A673 (cell line): Measurements from ENCODE around the gene RFTN1. TPM values are rescaled to one million over a fixed set of nuclear protein-coding genes. Genes with fewer than 3 reads are reported as not detected.

Source experiments
- Bru-seq: library from RNA; stranded (reverse); fragments of 400-500 nt; gene quantifications from one replicate; lab custom pipeline; 2021; lab: Mats Ljungman, UMichigan
- BruChase-seq, 2 experiments: library from RNA; stranded (reverse); fragments of 400-500 nt; gene quantifications; one replicate each; lab custom pipeline; 2021; lab: Mats Ljungman, UMichigan
- BruUV-seq: library from RNA; stranded (reverse); fragments of 400-500 nt; replicated peaks from 2 replicates; lab custom pipeline; 2021; lab: Mats Ljungman, UMichigan
- CTCF ChIA-PET: fragments of 300-600 bp; sonication (Branson Sonifier 250); formaldehyde crosslinking; loops from one replicate; lab custom pipeline; 2022; ENCODE audit warnings: antibody characterized with exemption; lab: Charles Lee
- POLR2A ChIA-PET: fragments of 300-600 bp; sonication (Branson Sonifier 250); formaldehyde crosslinking; loops from one replicate; lab custom pipeline; 2022; ENCODE audit warnings: antibody characterized with exemption; ENCODE audit not compliant: low non-redundant PET; lab: Charles Lee
- DNase-seq: peaks from one replicate; pipeline ENCODE4 v3.0.0-alpha.2; 2015; ENCODE audit warnings: low spot score
- H3K27ac ChIP-seq: fragments of 200-600 bp; sonication (generic); 2 replicates; pipeline ENCODE4 v1.5.1; 2016; ENCODE audit warnings: mixed run types, low read depth, mild to moderate bottlenecking, mixed read lengths, antibody characterized with exemption, low read length; ENCODE audit not compliant: poor library complexity, severe bottlenecking
- H3K27me3 ChIP-seq: fragments of 200-600 bp; sonication (generic); replicated peaks from 2 replicates; pipeline ENCODE4 v1.6.1; 2017; ENCODE audit warnings: mixed run types, low read depth, mild to moderate bottlenecking, mixed read lengths, antibody characterized with exemption, low read length; ENCODE audit not compliant: insufficient read depth, poor library complexity
- H3K36me3 ChIP-seq: fragments of 200-600 bp; sonication (generic); 2 replicates; pipeline ENCODE4 v1.6.1; 2016; ENCODE audit warnings: mixed run types, mild to moderate bottlenecking, mixed read lengths, antibody characterized with exemption, low read length; ENCODE audit not compliant: insufficient read depth, poor library complexity, severe bottlenecking
- H3K4me1 ChIP-seq: fragments of 200-600 bp; sonication (generic); 2 replicates; pipeline ENCODE4 v1.6.1; 2017; ENCODE audit warnings: mixed run types, mild to moderate bottlenecking, mixed read lengths, antibody characterized with exemption, low read length; ENCODE audit not compliant: insufficient read depth, poor library complexity, severe bottlenecking
- H3K4me3 ChIP-seq: fragments of 200-600 bp; sonication (generic); 2 replicates; pipeline ENCODE4 v1.5.1; 2016; ENCODE audit warnings: low read depth, mixed run types, mild to moderate bottlenecking, mixed read lengths, low read length; ENCODE audit not compliant: poor library complexity, severe bottlenecking
- H3K9me3 ChIP-seq: fragments of 200-600 bp; sonication (generic); 2 replicates; pipeline ENCODE4 v1.6.1; 2016; ENCODE audit warnings: mixed run types, low read depth, mild to moderate bottlenecking, mixed read lengths, antibody characterized with exemption, low read length; ENCODE audit not compliant: poor library complexity, severe bottlenecking
- EZH2 ChIP-seq: fragments of 200-600 bp; sonication (generic); IDR thresholded peaks from 2 replicates; pipeline ENCODE4 v1.6.1; 2017; ENCODE audit warnings: borderline replicate concordance, low read depth, mild to moderate bottlenecking, mixed read lengths, antibody characterized with exemption, low read length; ENCODE audit not compliant: poor library complexity, severe bottlenecking
- intact Hi-C: fragments of 100-400 bp; cut with micrococcal nuclease; formaldehyde crosslinking; loops from one replicate; pipeline ENCODE4 v1.10.0; 2022; ENCODE audit not compliant: unreplicated experiment
- long read RNA-seq: library from polyadenylated mRNA; stranded (forward); transcript quantifications from one replicate; pipeline ENCODE4 v2.0.0, GENCODE V29; 2022
- total RNA-seq: library from RNA; stranded (reverse); gene quantifications from 2 replicates; pipeline ENCODE4 v1.2.3, GENCODE V29; 2021
- TF ChIP-seq, protein P1 (sequence below): fragments of 300-800, 200-600 bp; sonication (generic); conservative IDR thresholded peaks from 2 replicates; pipeline ENCODE4 v1.5.1; 2017; ENCODE audit warnings: low read depth, mild to moderate bottlenecking, antibody characterized with exemption, low read length, moderate library complexity, mixed read lengths

RFTN1 gene, protein sequence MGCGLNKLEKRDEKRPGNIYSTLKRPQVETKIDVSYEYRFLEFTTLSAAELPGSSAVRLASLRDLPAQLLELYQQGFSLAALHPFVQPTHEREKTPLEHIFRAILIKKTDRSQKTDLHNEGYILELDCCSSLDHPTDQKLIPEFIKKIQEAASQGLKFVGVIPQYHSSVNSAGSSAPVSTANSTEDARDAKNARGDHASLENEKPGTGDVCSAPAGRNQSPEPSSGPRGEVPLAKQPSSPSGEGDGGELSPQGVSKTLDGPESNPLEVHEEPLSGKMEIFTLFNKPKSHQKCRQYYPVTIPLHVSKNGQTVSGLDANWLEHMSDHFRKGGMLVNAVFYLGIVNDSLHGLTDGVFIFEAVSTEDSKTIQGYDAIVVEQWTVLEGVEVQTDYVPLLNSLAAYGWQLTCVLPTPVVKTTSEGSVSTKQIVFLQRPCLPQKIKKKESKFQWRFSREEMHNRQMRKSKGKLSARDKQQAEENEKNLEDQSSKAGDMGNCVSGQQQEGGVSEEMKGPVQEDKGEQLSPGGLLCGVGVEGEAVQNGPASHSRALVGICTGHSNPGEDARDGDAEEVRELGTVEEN
- total RNA-seq, result 0.60 and 1.2 TPM in 2 replicates
- percentile 21 among the genes with signal in this experiment for Bru-seq, nascent RNA
- percentile 17 among the genes with signal in this experiment for BruChase-seq, experiment 1, labeled RNA remaining after a 2-hour chase
- BruChase-seq, experiment 2, labeled RNA remaining after a 6-hour chase, result percentile 15 among the genes with signal in this experiment
- long read RNA-seq, partial matches to known transcripts, result 0 of 8 reads
- long read RNA-seq, other reads (novel, unspliced or antisense), result 8 of 8 reads

DNA sequence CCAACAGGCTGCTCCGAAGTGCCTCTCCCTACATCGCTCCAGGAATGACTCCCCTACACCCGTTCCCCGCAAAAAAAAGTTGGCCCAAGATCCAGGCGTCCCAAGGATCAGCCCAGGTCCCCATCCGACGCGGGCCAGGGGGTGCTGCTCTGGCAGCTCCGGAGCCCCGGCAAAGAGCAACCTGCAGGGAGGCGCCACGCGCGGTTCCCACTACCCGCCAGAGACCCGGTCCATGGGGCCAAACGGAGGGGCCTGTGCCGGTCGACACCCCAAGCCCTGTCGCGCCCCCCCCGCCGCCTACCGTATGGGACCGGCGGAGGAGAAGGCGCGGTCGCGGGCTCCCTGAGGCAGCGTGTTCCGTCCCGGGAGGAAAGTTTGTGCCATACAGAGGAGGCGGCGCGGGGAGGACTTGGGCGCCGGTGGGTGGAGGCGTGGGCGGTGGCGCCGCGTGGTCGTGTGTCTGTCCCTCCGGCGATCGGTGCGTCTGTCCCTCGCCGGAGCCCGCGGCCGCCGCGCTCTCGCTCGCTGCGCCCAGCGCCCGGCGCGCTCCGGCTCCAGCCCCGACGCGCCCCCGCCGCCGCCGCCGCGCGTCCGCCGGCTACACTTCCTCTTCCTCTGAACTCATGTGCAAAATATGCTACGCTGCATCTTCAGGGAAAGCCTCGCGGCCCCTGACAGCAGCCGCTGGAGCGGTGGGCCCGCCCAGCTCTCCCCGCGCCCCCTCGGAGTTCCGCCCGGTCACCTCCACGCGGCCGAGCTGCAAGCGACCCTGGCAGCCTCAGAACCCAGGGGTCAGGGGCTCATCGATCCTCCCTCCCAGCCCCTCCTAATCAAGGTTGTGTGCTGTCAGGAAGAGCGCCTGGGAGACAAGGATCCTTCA, at the start of gene RFTN1:
Gene RFTN1 (minus strand): TSS at position 559 of the 880 bp plus-strand sequence. CDS start 19,830 bp downstream, outside the sequence.
- DNase-seq, result peak; percentile 39
- BruUV-seq, result no TSS peak
- POLR2A ChIA-PET, result no interaction called here

DNA sequence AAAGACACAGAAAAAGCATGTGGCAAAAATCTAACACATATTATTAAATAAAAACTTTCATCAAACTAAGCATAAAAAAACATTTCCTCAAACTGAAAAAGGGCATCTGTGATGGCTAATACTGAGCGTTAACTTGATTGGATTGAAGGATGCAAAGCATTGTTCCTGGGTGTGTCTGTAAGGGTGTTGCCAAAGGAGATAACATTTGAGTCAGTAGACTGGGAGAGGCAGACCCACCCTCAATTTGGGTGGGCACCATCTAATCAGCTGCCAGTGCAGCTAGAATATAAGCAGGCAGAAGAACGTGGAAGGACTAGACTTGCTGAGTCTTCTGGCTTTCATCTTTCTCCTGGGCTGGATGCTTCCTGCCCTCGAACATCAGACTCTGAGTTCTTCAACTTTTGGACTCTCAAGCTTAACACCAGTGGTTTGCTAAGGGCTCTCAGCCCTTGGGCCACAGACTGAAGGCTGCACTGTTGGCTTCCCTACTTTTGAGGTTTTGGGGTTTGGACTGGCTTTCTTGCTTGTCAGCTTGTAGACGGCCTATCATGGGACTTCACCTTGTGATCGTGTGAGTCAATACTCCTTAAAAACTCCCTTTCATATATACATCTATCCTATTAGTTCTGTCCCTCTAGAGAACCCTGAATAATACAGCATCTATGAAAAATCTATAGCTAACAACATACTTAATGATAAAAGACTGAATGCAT, 46.3 kb upstream of the RFTN1 start:
- ChIA-PET CTCF (no interaction called here), POLR2A (no interaction called here)
- Histone ChIP-seq H3K36me3 (no peaks in the 10 kb centered on the region), H3K27ac (no peak overlapping the region), H3K27me3 (no peaks in the 10 kb centered on the region), H3K4me1 (no peaks in the 10 kb centered on the region), H3K4me3 (no peak overlapping the region), H3K9me3 (peaks cover 7% of the 10 kb centered on the region)
- TF ChIP-seq, protein P1, sequence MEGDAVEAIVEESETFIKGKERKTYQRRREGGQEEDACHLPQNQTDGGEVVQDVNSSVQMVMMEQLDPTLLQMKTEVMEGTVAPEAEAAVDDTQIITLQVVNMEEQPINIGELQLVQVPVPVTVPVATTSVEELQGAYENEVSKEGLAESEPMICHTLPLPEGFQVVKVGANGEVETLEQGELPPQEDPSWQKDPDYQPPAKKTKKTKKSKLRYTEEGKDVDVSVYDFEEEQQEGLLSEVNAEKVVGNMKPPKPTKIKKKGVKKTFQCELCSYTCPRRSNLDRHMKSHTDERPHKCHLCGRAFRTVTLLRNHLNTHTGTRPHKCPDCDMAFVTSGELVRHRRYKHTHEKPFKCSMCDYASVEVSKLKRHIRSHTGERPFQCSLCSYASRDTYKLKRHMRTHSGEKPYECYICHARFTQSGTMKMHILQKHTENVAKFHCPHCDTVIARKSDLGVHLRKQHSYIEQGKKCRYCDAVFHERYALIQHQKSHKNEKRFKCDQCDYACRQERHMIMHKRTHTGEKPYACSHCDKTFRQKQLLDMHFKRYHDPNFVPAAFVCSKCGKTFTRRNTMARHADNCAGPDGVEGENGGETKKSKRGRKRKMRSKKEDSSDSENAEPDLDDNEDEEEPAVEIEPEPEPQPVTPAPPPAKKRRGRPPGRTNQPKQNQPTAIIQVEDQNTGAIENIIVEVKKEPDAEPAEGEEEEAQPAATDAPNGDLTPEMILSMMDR, result no peak
- TF ChIP-seq EZH2, result no peak
- no TSS peak for BruUV-seq
- DNase-seq, result no peak
- intact Hi-C loops, result no loop called here

More for the DNA sequence above, at the start of gene RFTN1:
- TF ChIP-seq, protein P1, result no peak
- peak; percentile 52 for TF ChIP-seq EZH2
- Histone ChIP-seq H3K27ac (no peak within 1 kb of the TSS), H3K9me3 (no peaks in the 10 kb centered on the region), H3K27me3 (peaks cover 39% of the 10 kb centered on the region), H3K36me3 (no peaks in the 10 kb centered on the region), H3K4me1 (peaks cover 13% of the 10 kb centered on the region), H3K4me3 (peak within 1 kb of the TSS; percentile 49)
- CTCF ChIA-PET, result no interaction called here
- intact Hi-C loops, result no loop called here
